ENCODE results near the gene ADGRD2.

Gene ADGRD2

DNA sequence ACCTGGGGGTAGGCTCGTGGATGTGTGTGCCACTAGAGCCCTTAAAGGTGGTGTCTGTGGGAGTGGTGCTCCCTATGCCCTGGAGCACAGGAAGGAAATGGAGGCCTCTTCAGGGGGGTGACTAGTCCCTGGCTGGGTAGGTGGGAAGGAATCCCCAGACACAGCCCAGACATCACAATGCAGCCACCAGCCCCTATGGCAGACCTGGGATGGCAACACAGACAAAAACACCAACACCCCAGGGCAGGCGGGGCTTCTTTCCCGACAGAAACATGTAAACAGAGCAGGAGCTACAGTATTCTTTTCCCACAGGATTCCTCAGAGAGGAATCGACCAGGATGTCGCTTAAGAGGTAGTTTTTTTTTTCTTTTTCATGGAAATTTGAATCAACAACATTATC lies 67.3 kb downstream of the ADGRD2 start:
- Histone ChIP-seq H3K4me1 (ENCODE audit: control insufficient read depth, insufficient read depth, low read length, poor library complexity, severe bottlenecking) (no peaks in the 10 kb centered on the region), H3K9me3 (ENCODE audit: control insufficient read depth, low read length) (no peaks in the 10 kb centered on the region), H3K36me3 (ENCODE audit: control insufficient read depth, insufficient read depth, low read length) (no peaks in the 10 kb centered on the region), H3K4me3 (ENCODE audit: insufficient read depth, low read depth, low read length, poor library complexity, severe bottlenecking) (no peak overlapping the region), H3K27me3 (replicated peaks; ENCODE audit: control insufficient read depth, insufficient read depth, low read length, poor library complexity, severe bottlenecking) (no peaks in the 10 kb centered on the region), H3K27ac (ENCODE audit: insufficient read depth, low read length, poor library complexity, severe bottlenecking) (no peak overlapping the region)
- no peak for DNase-seq

DNA sequence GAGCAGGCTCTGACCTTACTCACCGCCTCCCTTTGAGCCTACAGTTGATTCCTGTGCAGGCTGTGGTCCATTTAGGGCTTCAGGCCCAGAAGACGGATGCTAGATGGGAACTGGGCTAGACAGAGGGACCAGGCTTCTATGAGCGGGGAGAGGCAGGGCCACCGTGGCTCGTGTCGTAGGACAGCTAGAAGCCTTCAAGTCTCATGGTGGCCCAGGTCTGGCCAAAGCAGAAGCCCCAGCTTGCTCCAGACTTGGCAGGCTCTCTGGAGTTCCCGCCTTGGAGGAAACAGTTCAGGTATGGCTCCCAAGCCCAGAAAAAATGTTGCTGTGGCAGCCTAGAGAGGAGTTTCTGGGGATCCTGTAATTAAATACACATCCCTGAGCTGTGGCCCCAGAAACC lies 67.9 kb downstream of the ADGRD2 start:
- H3K27ac ChIP-seq (ENCODE audit: insufficient read depth, low read length, poor library complexity, severe bottlenecking), result no peak overlapping the region
- no peaks in the 10 kb centered on the region for H3K4me1 ChIP-seq (ENCODE audit: control insufficient read depth, insufficient read depth, low read length, poor library complexity, severe bottlenecking)
- no peak for DNase-seq
- H3K27me3 ChIP-seq (replicated peaks; ENCODE audit: control insufficient read depth, insufficient read depth, low read length, poor library complexity, severe bottlenecking), result no peaks in the 10 kb centered on the region
- no peak overlapping the region for H3K4me3 ChIP-seq (ENCODE audit: insufficient read depth, low read depth, low read length, poor library complexity, severe bottlenecking)
- no peaks in the 10 kb centered on the region for H3K36me3 ChIP-seq (ENCODE audit: control insufficient read depth, insufficient read depth, low read length)
- no peaks in the 10 kb centered on the region for H3K9me3 ChIP-seq (ENCODE audit: control insufficient read depth, low read length)

DNA sequence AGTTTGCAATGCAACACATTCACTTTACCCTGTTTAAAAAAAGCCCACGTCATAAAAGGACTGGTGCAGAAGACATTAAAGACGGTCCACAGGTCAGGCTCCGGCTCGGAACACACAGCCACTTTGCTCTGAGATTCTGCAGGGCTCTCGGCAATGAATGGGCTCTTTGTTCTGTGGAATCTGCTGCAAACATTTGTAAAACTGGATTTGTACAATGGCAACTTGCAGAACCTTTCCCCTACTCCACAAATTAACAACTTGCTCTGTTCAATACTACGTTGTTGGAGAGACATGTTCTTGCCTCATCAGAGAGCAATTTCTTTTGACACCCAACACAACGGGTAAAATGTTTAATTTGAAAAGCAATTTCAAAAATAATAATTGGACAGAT lies 70.0 kb downstream of the ADGRD2 start:
- Histone ChIP-seq H3K27ac (ENCODE audit: insufficient read depth, low read length, poor library complexity, severe bottlenecking) (no peak overlapping the region), H3K27me3 (replicated peaks; ENCODE audit: control insufficient read depth, insufficient read depth, low read length, poor library complexity, severe bottlenecking) (no peaks in the 10 kb centered on the region), H3K4me3 (ENCODE audit: insufficient read depth, low read depth, low read length, poor library complexity, severe bottlenecking) (no peak overlapping the region), H3K9me3 (ENCODE audit: control insufficient read depth, low read length) (no peaks in the 10 kb centered on the region), H3K36me3 (ENCODE audit: control insufficient read depth, insufficient read depth, low read length) (no peaks in the 10 kb centered on the region), H3K4me1 (ENCODE audit: control insufficient read depth, insufficient read depth, low read length, poor library complexity, severe bottlenecking) (no peaks in the 10 kb centered on the region)
- no peak for DNase-seq

DNA sequence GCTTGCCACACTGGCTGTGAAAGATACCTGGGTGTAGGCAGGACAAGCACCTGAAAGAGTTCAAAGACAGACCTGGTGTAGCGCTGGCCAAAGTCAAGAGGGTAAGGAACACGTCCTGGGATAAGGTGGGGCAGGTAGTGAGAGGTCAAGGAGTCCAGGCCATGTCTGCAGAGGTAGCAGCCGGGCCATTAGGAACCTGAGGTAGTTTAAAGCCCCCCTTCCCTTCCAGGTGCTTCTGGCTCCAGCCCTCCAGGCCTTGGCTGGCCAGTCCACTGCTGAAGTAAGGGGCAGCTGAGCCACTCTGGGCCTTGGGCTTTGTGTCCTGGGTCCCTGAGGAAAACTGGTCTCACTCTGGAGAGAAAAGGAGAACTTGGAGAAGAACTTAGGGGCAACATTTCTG lies 70.9 kb downstream of the ADGRD2 start:
- Histone ChIP-seq H3K27ac (ENCODE audit: insufficient read depth, low read length, poor library complexity, severe bottlenecking) (no peak overlapping the region), H3K4me1 (ENCODE audit: control insufficient read depth, insufficient read depth, low read length, poor library complexity, severe bottlenecking) (no peaks in the 10 kb centered on the region), H3K36me3 (ENCODE audit: control insufficient read depth, insufficient read depth, low read length) (no peaks in the 10 kb centered on the region), H3K4me3 (ENCODE audit: insufficient read depth, low read depth, low read length, poor library complexity, severe bottlenecking) (no peak overlapping the region), H3K9me3 (ENCODE audit: control insufficient read depth, low read length) (no peaks in the 10 kb centered on the region), H3K27me3 (replicated peaks; ENCODE audit: control insufficient read depth, insufficient read depth, low read length, poor library complexity, severe bottlenecking) (no peaks in the 10 kb centered on the region)
- no peak for DNase-seq

DNA sequence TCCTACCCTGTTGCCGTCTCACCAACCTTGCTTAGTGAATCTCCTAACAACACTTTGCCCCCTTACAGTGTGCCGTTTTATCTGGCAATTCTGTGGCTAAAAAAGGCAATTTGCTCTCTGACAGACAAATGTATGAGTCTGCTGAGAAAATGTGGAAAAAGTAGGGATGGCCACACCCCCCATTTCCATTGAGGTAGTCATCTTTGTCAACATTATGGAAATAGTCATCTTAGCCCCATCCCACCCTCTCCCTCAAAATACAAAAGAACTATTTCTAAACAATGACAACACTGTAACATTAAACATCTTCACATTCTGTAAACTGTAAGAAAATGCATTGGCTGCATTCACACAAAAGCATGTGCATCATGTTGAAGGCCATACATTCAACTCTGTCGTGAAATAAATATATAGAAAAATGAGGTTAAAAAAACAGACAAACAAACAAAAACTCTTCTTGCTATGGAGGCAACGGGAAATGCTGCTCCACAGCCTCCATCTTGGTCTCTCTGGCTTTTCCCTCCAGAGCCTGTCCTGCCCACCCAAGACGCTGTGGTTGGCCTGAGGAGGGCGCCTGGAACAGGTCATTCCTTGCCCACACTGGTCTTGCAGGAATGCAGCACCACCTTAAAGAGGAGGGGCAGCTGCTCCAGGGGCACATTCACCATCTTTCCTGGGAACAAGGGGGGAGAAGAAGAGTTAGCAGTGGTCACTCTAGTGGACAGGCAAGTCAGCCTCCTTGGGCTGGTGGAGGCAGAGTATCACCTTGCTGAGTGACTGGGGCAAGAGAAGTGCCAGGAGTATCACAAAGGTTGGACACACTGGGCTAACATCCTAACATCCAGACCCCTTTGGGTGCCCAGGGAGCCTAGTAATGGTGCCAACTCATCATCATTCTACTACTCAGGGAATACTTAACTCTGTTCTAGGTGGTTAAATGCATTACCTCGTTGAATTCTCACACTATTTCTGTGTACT lies 72.2 kb downstream of the ADGRD2 start:
- H3K36me3 ChIP-seq (ENCODE audit: control insufficient read depth, insufficient read depth, low read length), result no peaks in the 10 kb centered on the region
- DNase-seq, result no peak
- H3K27me3 ChIP-seq (replicated peaks; ENCODE audit: control insufficient read depth, insufficient read depth, low read length, poor library complexity, severe bottlenecking), result no peaks in the 10 kb centered on the region
- H3K4me3 ChIP-seq (ENCODE audit: insufficient read depth, low read depth, low read length, poor library complexity, severe bottlenecking), result no peak overlapping the region
- no peaks in the 10 kb centered on the region for H3K4me1 ChIP-seq (ENCODE audit: control insufficient read depth, insufficient read depth, low read length, poor library complexity, severe bottlenecking)
- H3K9me3 ChIP-seq (ENCODE audit: control insufficient read depth, low read length), result no peaks in the 10 kb centered on the region
- no peak overlapping the region for H3K27ac ChIP-seq (ENCODE audit: insufficient read depth, low read length, poor library complexity, severe bottlenecking)

DNA sequence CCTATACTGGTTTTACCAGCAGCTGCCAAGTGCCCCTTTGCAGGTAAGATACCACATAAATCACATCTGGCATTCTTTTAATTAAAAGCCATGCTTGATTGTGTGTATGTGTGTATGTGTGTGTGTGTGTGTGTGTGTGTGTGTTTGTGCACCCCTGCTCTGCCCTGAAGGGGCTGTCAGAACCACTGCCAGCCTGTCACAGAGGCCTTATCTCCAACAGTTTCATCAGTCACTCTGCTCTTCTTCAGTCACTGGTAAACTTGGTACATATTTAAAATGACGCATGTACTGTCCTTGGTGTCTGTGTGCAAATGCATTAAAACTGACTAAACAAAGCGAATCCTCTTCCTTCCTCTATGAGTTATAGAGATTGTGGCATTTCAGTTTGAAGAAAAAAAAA lies 75.9 kb downstream of the ADGRD2 start:
- H3K27me3 ChIP-seq (replicated peaks; ENCODE audit: control insufficient read depth, insufficient read depth, low read length, poor library complexity, severe bottlenecking), result no peaks in the 10 kb centered on the region
- no peak overlapping the region for H3K27ac ChIP-seq (ENCODE audit: insufficient read depth, low read length, poor library complexity, severe bottlenecking)
- no peak for DNase-seq
- no peaks in the 10 kb centered on the region for H3K36me3 ChIP-seq (ENCODE audit: control insufficient read depth, insufficient read depth, low read length)
- H3K4me1 ChIP-seq (ENCODE audit: control insufficient read depth, insufficient read depth, low read length, poor library complexity, severe bottlenecking), result no peaks in the 10 kb centered on the region
- no peaks in the 10 kb centered on the region for H3K9me3 ChIP-seq (ENCODE audit: control insufficient read depth, low read length)
- H3K4me3 ChIP-seq (ENCODE audit: insufficient read depth, low read depth, low read length, poor library complexity, severe bottlenecking), result no peak overlapping the region

DNA sequence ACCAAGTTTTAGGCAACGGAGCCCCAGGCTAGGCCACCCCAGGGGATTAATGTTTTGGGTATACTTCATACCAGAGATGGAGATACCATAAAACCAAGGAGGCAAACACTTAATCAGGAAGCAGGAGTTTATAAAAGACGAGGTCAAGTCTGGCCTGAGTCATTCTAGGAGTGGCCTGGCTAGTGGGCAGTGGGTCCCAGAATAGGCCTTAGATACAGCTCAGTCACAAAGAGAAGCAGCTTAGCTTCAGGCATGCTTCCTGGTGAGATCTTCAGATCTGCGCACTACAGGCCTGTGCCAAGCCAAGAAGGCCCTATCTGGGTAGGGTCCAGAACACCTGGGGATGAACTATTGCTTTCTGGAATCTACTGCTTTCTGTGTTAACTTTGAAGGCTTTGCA lies 77.5 kb downstream of the ADGRD2 start:
- no peaks in the 10 kb centered on the region for H3K4me1 ChIP-seq (ENCODE audit: control insufficient read depth, insufficient read depth, low read length, poor library complexity, severe bottlenecking)
- no peak overlapping the region for H3K27ac ChIP-seq (ENCODE audit: insufficient read depth, low read length, poor library complexity, severe bottlenecking)
- DNase-seq, result no peak
- H3K36me3 ChIP-seq (ENCODE audit: control insufficient read depth, insufficient read depth, low read length), result no peaks in the 10 kb centered on the region
- H3K4me3 ChIP-seq (ENCODE audit: insufficient read depth, low read depth, low read length, poor library complexity, severe bottlenecking), result no peak overlapping the region
- no peaks in the 10 kb centered on the region for H3K27me3 ChIP-seq (replicated peaks; ENCODE audit: control insufficient read depth, insufficient read depth, low read length, poor library complexity, severe bottlenecking)
- H3K9me3 ChIP-seq (ENCODE audit: control insufficient read depth, low read length), result no peaks in the 10 kb centered on the region
